CD4-positive, alpha-beta T cell treated with Interleukin-2 at 100 ng/mL for 4 hours (primary cell): ENCODE measurements around the gene RGS6.

Experiments
- DNase-seq: peaks from one replicate; pipeline ENCODE4 v3.0.0-alpha.2; 2020; ENCODE audit warnings: low spot score

RGS6 gene

GRCh38 chr14:72550513-72550912 is 618.3 kb downstream of the RGS6 start:
- no peak for DNase-seq

GRCh38 chr14:72552236-72552635 is 620.0 kb downstream of the RGS6 start:
- DNase-seq, result no peak

GRCh38 chr14:72553161-72553560 is 620.9 kb downstream of the RGS6 start:
- no peak for DNase-seq

GRCh38 chr14:72553656-72554055 is 621.4 kb downstream of the RGS6 start:
- DNase-seq, result no peak

- DNase-seq, result no peak
Measured at GRCh38 chr14:72554401-72554800, 622.2 kb downstream of the RGS6 start.

- no peak for DNase-seq
Measured at GRCh38 chr14:72554994-72555608, 622.9 kb downstream of the RGS6 start.

DNA sequence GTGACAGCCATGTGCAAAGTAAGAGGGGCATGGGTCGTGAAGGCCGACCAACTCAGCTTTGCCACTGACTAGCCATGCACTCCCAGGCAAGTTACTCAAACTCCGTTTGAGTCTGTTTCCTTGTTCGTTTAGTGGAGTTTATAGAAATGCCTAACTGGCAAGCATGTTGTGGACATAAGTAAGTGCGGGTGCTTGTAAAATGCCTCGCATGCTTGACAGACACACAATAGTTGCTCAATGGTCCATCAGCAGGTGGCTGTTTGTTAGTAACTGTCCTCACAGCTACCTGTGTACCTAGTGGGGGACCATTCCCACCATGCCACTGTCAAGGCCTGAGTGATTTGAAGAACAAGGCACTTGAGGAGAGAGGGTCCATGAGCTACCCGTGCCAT is 623.4 kb downstream of the RGS6 start:
- DNase-seq, result no peak

DNA sequence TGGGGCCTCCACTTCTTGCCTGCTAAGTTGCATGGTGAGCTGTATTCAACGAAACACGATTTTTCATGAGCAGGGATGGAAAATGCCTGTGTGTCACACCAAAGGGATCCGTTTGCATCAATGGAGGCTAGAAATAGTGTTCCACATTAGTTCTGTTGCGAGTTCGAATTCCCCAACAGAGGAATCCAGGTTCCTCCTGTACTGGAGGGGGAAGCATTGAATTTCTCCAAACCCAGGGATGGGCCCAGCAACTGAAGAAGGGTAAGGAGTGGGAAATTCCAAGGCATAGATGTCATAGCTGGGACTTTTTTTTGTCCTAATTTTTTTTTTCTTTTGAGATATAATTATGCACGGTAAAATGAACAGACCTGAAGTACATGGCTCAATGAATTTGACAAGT is 625.4 kb downstream of the RGS6 start:
- no peak for DNase-seq

- no peak for DNase-seq
Measured at GRCh38 chr14:72558721-72559120, 626.5 kb downstream of the RGS6 start.

GRCh38 chr14:72559202-72559601 is 627.0 kb downstream of the RGS6 start:
- no peak for DNase-seq

- DNase-seq, result no peak
Measured at GRCh38 chr14:72559669-72560255, 627.5 kb downstream of the RGS6 start.

GRCh38 chr14:72560331-72560730 is 628.1 kb downstream of the RGS6 start:
- DNase-seq, result no peak

GRCh38 chr14:72560889-72561493 is 628.8 kb downstream of the RGS6 start:
- DNase-seq, result no peak

DNA sequence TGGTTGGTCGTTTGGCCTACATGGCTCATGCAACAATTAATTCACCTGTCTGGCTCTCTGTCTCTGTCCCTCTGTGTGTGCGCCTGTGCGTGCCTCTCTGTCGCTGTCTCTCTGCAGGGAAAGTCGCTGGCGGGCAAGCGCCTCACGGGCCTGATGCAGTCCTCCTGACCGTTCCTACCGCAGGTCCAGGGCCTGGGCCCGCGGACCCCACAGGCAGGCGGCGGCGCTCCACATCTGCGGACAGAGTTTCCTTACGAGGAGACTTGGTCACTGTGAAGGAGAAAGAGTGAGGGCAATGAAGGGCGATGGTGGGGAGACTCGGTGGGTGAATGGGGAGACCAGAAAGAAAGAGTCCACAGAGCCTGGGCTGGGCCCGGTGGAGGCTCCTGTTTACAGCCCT is 630.1 kb downstream of the RGS6 start:
- no peak for DNase-seq

DNA sequence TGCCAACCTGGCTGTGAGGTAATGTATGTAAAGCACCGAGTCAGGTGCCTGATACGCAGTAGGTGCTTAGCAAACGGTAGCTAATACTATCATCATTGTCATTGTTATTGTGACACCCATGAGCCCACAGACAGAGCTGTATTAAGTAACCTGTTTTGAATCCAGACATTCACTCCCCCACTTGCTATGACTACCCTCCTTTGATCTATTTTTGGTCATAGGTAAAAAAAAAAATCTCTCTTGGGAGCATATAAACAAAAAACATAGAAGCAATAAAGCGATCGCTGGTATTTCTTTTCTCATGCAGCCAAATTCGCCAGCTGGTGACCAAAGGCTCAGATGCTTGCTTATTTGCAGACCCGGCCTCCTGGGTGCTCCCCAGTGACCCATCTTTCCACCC is 631.4 kb downstream of the RGS6 start:
- no peak for DNase-seq

DNA sequence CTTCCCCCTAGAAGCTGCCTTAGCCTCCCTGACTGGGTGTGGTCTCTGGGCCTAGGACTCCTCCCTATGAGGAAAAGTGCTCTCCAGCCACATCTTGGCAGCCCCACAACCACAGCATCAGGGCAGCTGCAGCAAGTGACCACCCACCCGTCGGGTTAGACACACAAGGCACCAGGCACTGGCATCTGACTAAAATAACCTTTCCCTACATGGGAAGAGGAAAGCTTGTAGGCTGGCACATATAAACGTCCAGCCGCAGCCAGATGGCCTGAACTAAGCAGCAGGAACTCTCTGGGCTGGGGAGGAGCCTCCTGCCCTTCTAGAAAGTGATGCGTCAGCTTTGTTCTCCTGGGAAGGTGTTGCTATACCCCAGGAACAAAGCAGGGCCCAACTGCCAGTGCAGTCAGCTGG is 632.9 kb downstream of the RGS6 start:
- no peak for DNase-seq

DNA sequence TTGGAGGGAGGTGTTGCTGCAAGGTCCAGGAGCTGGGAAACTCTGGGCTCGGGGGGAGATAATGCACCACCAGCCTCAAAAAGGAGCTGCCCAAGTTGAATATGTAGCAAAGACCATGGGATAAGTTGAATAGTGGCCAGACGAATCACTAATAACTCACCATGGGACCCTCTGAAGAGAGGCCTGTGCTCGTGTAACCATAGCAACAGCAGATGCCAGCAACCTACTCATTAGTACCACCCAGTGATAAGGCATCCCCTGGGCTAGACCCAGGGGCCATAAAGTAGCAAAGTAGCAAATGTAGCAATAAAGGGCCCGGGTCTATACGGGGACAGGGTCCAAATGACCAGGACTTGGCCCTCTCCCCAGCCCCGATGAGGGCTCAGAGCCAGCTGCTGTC is 633.7 kb downstream of the RGS6 start:
- DNase-seq, result no peak

- DNase-seq, result no peak
Measured at GRCh38 chr14:72567226-72567625, 635.0 kb downstream of the RGS6 start.

DNA sequence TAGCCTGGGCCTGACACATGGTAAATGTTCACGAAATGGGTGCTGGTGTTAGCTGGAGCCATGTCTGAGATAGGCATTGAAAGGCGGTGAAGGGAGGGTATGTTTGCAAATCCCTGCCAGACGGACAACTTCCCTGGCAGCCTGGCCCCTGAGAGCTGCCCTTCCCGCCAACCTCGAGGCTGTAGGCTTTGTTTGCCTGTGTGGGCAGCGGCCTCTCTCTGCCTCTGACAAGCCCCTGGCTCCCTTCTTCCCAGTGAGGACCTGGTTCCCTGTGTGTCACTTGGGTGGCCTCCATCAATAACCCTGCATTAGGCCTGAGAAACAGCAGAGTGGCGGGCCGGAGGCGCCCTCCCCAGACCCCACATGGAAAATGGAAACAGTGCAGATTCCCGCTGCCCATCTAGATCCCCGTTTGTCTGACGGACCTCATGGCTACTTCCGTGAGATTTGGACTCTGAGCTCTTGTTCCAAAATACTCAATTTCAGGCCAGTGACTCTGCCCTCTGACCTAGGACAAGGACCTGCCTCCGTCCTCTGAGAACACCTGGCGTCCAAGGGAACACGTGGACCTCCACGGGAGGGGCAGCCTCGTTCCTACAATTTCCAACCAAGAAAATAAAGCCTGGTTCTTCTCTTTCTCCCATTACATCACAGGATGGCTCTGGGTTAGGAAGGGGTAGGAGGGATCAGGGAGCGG is 636.2 kb downstream of the RGS6 start:
- no peak for DNase-seq

DNA sequence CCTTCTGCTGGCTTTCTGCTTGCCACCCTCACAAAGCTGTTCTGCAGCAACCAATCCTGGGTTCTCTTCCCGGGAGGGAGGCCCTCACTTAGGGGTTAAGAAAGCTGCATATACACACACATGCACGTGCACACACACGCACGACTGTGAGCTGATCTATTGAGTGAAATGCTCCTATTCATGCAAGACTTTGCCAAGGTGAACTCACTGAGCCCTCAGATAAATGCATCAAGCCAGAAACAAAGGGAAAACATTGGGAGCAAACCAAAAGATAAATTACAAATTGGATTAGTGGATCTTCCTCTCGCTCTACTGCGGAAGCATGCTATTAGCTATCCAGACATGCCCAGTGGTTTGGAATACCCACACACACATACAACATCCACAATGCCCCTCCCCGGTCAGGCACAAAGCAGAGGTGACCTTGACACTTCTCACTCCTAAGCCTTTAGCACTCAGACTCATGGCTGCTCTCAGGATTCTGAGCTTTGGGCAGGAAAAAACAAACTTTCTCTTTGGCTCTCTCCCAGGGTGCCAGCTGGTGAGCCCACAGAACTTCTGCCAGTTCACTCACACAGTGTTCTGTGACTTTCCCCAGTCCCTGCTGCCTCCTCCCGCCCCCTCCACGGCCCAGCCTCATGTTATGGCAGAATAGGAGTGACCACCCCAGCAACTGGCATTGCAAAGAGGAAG is 641.6 kb downstream of the RGS6 start:
- DNase-seq, result no peak

DNA sequence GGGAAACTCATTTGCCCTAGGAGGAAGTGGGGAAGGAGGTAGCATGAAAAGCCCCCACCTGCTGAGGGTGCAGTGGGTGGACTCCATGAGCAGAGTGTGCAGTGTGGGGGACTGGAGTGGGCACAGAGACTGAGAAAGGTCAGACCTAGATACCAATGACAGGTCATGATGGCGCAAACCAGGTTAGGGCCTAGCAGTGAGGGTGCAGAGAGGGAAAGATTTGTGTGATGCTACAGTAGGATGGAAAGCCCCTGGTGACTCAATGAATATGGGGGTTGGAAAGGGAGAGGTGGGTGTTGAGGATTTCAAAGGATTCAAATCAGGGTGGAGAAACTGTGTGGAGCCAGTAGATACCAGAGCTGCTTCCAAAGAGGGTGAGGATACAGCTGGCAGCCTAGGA is 642.5 kb downstream of the RGS6 start:
- no peak for DNase-seq

DNA sequence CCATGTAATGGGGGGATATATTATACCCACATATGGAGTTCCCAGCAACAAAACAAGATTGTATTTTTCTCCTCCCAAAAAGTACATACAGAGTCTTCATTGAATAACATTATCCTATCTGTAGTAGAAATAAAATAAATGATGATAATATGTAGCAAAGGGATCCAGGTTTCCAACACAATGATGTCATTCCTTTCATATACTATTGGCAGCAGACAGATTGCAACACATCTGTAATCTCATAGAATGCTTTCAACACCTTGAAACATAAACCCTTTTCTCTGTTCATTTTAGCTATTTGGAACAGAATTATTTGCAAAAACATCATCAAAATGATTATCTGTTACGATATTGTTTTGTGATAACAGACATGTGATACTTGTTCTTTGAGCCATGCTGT is 644.0 kb downstream of the RGS6 start:
- no peak for DNase-seq

DNA sequence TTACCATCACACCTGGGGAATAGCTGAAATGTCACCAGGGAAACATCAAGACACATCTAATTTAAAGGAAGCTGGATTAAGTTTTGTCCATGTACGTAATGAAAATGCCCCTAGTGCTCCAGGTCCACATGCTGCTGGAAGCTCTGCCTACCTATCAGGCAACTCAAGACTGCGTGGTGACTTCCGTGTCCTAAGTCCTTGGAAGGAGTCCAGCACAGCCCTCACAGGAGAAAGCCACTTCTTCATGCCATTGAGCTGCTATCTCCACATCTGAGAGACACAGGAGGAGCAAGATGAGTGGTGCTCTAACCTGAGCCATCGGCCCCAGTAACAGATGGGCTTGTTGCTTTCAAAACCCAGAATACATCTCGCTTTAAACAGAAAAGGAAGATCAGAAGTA is 645.3 kb downstream of the RGS6 start:
- no peak for DNase-seq
